ENCODE results near the gene WDR20.

WDR20 gene

DNA sequence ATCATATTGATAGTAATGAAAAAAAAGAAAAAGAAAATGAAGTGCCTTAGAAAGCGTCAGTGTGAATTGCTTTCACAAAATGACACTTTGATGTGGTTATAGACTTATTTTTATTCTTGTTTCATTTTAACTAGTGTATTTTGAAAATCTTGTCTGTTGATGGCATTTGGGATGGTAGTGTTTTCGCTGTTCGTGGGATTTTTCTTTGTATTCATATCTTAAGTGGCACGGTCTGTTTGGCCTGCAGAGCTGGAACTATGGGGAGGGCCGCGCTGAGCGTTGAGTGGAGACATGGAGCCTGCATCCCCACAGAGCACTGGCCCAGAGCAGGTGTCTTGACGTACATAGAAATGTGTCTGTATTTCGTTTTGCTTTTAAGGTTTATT is 61.6 kb downstream of the WDR20 start:
- DNase-seq, result no peak

DNA sequence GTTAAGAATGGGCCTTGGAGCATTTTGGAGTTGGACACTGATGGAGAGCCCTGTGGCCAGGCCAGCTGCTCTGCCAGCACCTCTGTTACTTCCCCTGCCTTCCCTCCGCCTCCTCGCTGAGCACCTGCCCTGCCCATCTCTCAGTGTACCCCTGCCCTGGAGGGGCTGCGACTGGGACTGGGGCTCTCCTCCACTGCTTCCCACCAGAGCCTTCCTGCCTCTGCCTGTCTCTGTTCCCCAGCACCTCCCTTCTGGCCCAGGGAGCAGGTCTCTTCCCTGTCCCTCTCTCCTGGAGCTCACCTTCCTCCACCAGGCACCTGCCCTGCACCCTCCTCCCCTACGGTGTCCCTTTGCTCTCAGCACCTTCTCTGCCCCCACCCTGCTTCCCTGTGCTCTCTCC is 62.1 kb downstream of the WDR20 start:
- no peak for DNase-seq

DNA sequence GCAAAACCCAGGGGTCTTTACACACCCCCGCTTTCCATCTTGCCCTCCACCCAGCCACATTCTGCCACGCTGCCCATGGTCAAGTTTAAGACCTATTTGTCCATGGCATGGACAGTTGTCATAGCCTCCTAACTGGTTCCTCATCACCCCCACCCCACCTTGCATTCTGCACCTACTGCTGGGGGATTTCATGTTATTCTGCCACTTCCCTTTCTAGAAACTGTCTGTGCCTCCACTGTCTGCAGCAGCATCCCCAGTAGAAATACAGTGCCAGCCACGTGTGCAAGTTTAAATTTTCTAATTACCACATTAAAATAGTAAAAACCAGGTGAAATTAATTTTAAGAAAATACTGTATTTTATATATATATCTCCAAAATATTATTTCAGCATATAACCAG is 63.2 kb downstream of the WDR20 start:
- DNase-seq, result no peak

DNA sequence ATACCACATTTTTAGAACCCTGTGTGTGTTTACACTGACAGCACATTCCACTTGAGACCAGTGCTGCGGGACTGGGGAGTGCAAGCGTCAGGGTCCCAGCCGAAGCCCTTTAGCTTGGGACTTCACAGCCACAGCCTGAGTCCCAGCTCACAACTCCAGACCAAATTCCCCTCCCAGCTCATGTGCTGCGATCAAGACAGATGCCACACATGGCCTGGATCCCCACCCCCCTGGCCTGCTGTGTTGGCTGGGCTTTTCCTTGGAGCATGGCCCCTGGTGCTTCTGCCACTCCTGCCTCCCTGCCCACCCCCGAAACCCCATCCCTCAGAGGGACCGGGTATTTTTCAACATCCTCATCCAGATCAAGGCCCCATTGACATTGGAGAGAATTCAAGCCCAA is 63.7 kb downstream of the WDR20 start:
- DNase-seq, result no peak

DNA sequence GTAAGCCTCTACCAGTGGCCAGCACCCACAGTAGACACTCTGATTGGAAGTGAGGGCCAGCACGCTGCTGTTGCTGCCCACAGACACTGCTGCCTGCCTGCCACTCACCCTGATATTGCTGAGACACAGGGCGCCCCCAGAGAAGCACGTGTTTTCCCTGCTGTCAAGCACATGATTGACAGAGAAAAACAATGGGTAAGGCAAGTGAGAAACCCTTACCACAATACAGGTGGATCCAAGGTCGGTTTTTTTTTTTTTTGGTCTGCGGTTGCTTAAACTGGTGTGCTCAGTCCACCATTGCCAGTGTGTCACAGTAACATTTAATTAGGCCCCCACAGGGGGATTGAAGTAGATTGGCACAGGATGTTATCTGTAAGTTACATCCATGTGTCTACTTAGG is 65.9 kb downstream of the WDR20 start:
- no peak for DNase-seq

DNA sequence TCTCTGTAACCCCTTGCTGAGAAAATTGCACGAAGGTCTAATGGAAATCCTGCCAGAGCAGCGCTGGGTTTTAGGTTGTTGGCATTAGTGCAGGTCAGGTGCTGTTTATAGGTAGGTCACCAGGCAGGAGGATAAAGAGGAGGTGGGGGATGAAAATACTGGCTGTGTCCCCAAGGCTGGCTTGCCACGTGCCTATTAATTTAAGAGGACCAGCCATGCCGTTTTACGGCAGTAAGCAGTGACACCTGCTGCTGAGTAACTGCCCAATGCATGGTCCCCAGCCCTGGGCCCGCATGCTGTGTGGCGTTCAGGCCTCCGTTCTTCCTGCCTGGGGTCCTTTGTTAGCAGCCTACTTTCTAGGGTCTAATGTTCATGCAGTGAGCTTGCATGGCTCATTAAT is 67.2 kb downstream of the WDR20 start:
- DNase-seq, result no peak

DNA sequence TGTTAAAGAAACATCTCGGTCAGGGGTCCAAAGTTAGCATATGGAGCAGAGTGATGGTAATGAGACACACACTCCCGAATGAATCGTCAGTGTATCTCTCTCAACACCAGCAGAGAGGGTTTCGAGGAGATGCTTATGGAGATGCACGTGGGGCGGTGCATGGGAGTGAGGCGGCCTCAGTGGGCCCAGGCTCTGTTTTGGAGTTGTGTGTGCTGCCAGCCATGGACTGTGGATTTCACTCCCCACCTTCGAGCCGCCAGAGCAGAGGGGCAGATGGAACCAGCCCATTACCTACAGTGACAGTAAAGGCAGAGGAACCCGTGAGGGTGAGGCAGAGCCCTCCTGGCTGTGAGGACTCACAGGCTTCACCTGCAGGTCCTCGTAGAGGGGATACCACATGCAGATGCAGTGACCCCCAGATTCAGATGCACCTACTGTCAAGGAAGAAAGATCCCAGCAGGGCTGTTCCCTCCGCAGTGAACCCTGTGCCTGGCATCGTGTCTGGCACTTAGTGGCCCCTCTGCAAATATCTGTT is 68.2 kb downstream of the WDR20 start:
- DNase-seq, result no peak

DNA sequence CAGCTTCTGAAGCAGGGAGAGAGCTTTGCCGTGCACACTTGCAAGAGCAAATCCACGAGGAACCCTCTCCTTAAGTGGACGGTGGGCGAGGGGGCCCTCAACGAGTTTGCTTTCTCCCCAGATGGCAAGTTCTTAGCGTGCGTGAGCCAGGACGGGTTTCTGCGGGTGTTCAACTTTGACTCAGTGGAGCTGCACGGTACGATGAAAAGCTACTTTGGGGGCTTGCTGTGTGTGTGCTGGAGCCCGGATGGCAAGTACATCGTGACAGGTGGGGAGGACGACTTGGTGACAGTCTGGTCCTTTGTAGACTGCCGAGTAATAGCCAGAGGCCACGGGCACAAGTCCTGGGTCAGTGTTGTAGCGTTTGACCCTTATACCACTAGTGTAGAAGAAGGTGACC is 69.0 kb downstream of the WDR20 start:
- no peak for DNase-seq

DNA sequence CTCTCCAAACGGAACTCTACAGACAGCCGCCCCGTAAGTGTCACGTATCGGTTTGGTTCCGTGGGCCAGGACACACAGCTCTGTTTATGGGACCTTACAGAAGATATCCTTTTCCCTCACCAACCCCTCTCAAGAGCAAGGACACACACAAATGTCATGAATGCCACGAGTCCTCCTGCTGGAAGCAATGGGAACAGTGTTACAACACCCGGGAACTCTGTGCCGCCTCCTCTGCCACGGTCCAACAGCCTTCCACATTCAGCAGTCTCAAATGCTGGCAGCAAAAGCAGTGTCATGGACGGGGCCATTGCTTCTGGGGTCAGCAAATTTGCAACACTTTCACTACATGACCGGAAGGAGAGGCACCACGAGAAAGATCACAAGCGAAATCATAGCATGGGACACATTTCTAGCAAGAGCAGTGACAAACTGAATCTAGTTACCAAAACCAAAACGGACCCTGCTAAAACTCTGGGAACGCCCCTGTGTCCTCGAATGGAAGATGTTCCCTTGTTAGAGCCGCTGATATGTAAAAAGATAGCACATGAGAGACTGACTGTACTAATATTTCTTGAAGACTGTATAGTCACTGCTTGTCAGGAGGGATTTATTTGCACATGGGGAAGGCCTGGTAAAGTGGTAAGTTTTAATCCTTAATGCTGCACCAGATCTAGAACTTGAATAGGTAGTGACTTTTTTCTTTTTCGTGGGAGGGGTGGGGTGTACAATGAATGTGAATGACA is 69.7 kb downstream of the WDR20 start:
- DNase-seq, result no peak

DNA sequence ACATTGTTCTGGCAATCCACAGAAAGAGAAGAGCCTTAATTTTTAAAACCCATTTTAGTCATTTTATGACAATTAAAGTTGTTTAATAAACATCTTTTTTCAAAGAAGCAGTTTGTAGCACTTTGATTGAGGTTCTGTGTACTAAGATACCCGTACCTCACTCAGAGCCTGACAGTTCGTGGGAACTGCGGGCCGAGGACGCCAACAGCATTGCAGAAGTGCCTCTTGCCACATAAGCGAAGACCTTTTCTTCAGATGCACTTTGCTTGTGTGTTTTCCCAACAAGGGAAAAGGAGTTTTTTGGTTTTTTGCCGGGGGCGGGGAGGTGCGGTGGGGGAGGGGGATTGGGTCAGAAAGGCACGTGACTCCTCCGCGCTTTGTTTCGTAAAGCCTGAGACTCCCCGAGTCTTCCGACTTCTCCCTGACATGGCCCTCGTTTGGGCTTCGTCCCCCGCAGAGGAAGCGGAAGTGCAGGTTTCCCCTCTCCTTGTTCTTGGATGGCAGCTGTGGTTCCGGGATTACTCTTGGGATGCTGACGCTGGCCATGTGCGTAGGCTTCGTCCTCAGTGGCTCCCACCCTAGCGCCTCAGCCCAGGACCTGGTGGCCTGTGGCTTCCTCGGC is 70.8 kb downstream of the WDR20 start:
- no peak for DNase-seq

DNA sequence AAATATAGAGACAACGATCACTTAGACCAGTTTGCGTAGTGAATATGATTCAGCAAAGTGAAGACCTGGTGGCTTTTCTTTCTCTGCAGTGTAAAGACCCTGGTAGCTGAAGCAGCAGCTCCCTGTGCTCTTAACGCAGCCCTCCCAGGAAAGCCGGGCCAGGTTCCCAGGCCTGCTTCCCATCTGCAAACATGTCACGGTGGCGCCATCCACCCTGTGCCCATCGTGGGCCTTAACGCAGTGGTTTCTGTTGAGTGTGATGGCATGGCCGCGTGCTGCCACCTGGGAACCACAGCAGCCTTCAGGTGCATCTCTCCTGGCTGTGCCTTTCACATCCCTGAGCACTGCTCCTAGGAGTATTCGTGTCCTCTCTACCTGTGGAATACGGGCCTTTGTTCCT is 71.5 kb downstream of the WDR20 start:
- DNase-seq, result no peak

DNA sequence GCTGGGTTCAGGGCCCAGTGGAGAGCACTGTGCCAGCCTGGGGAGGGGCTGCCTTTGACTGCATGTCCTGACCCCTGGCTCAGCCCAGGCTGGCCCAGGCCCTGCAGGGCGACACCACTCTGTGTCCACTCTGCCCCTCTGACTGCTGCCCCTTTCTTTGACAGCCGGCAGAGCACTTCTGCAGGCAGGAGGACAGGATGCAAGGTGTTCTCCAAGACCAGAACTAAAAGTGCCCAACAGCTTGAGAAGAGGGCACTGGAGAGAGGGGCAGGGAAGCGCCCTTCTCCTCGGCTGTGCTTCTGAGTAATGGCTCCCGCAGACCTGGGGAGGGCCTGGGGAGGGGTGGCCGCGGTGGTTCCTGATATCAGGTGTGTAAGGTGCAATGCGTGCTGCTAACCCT is 72.7 kb downstream of the WDR20 start:
- DNase-seq, result no peak

DNA sequence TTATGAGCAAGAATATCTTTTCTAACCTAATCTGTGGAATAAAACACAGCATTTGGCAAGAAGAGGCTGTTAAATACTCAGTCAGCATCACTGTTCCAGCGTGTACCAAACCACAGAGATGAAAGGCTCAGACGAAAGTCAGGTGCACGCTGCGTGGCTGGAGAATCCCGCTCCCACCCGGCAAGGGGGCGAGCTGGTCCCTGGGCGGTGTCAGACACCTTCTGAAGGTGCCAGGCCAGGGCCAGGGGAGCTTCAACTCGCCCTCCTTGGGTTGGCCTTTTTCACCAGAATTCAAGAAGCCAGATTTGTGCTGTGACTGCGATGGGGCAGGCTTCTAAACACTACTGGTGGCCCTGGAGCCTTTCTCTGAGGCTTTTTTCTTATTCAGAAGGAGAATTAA is 73.1 kb downstream of the WDR20 start:
- DNase-seq, result no peak

DNA sequence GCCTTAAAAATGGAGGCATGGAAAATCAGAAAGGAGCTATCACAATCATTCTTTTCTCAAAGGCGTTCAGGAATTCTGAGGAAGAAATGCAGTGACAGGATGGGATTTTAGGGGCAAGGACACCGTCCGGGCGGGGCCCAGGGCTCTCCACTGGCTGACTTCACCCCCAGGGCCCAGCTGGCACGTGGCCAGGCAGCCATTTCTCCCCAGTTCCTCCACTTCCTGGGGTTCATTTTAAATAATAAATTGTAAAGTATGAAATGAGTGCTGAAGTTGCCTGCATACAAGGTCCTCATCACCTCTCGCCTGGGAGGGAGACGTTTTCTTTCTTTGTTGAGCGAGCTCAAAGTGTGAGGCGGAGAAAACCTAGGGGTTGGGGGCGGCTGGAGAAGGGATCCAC is 73.8 kb downstream of the WDR20 start:
- DNase-seq, result no peak

DNA sequence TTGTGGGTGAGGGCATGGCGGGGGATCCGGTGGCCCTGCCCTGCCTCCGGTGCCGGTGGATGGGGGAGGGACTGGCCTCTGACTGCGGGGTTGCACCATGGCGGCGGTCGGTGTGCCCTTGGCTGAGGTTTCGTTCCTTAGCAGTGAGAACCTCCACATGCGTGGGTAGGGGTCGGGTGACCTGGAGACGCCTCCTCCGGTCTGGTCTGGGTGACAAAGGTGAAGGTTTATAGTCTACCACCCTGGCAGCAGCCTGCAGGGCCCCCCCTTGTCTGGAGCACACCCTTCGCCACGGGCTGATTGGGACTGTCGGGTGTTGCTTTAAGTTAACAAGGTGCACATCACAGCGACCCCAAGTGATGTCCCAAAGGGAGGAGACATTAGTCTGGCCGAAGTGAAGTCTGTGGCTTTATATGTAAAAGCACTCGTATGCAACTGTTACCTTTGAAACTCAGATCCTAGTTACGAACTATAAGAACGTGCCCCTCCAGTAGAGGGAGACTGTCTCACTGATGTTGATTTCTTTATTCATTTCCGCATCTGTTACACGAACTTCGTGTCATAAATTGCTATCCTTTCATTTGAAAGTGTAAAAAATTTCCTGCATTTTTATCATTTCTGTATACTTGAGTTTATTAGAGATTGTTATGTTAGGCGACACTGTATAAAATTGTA is 74.4 kb downstream of the WDR20 start:
- DNase-seq, result peak; percentile 38

DNA sequence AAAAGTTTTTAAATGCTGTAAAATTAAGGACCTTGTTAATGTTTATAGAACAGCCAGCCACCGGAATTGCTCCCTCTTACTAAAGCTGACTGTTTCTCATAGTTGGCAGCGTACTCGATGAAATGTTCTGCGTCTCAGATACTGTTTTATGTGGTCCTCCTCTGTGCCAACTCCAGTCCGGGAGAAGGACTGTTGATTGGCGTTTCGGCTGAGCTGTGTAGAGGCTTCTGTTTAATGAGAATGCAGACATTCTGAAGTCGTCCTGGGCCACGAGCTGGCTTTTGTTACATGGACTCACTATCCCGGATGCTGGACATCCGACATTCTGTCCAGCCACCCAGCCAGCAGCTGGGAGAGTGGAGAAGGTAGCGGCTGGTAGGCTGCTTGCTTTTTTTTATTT is 75.4 kb downstream of the WDR20 start:
- DNase-seq, result no peak

DNA sequence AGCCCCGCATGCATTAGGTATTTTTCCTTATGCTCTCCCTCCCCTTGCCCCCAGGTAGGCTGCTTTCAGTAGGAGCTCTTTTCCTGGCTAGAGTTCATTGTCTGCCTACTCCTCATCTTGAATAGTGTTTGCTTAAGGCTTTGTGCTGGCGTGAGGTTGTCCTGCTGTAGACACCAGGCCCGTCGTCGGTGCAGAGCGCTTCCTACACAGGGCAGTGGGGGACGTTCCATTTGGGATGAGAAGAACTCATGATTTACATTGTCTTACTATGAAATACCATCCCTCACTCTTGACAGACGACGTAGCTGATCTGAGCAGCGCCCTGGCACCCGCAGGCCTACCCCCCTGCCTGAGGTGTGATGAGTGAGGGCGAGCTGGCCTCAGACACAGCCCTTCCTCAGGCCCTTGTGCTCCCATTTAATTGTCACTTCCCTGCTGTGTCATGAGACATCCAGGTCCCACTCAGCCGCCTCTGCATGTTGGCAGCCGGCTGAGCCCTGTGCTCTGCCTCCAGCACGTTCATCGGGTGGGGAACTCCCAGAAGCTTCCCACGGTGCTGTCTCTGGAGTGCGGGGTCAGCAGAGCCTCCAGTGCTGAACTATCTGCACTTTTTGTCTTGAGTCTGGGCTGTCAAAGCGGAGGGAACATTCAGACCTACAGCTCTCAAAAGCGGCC is 76.0 kb downstream of the WDR20 start:
- no peak for DNase-seq

DNA sequence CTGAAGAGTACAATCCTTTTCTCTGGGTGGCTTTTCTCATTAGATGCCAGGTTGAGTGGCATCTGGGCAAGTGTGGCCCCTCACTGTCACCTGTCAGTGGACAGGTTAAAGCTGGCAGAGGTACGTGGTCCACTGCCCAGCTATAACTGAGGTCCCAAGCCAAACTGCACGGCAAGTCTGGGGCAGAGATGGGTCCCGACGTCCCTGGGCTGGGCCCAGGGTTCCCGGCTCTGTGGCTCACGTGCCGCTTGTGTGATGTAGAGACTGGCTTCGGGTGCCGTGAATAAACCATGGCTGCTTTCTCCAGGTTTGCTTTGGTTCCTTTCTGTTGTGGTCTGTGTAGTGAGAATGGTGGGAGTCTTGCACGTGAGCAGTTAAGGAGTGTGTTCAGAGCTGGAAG is 77.7 kb downstream of the WDR20 start:
- DNase-seq, result no peak

DNA sequence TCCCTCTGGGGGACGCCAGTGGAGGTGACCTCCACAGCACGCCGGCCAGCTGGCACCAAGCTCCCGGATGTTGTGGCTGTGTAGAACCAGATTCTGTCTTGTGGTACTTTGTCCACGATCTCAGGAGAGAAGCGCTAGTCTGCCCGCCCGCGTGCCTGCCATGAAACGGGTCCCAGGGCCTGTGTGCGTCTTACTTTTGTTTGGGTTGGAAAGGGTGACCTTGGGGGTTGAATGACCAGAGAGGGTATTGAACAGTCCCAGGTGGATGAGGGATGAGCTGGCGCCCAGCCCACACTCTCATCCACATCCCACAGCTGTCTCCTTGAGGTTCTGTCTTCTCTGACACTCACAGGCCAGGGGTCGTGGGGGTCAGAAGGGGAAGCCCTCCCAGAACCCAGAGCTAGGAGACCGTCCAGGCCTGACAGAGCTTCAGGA is 78.3 kb downstream of the WDR20 start:
- no peak for DNase-seq

DNA sequence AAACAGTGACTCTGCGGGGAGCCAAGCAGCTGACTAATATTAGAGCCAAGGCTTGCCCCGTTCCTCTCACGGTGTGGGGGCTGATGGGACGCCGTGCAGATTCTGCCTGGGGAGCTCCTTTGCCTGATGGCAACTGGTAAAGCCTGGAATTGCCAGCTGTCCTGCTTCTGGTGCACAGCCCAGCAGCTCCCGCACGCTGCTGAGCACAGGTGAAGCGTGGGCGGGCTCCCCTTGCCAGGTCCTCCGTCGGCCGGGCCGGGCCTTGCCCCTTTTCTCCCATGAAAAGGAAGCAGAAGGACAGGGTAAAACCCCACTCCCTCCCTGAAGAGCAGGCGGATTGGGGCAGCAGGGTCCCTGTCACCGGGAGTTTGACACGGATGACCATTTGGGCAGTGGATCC is 79.0 kb downstream of the WDR20 start:
- no peak for DNase-seq

DNA sequence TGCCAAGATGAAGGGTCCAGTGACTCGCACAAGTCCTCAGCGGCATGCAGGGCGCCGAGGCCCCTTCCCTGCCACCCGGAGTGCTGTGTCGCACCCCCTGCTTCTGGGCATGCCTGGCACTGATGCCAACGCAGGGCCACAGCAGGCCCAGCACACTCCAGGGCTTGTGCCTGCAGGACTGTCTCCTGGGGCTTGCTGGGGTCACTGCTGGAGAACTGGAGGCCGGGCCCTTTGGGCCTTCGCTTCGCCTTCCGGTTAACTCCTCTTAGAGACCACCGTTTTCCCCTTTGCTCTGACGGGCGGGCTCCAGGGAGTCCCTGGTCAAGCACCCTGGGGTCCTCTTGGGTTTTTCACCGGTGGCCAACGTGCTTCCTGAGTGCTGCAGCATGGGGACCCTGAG is 79.6 kb downstream of the WDR20 start:
- no peak for DNase-seq

DNA sequence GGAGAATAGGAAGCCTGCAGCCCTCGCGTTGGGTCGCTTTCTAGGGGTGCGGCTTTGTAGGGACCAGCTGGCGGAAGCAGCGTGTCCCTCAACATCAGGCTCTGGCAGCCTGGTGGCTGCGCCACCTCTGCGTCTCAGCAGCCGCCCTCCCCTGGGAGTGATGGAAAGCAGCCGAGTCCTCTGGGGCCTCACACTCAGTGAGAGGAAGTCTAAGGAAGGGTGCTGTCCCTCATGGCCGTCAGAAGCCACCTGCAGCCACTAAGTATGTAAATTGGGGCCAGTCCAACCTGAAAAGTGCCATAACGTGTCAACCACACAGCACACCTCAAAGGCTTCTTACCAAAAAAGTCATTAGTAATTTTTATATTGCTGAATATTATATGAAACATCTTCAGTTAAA is 80.3 kb downstream of the WDR20 start:
- no peak for DNase-seq

DNA sequence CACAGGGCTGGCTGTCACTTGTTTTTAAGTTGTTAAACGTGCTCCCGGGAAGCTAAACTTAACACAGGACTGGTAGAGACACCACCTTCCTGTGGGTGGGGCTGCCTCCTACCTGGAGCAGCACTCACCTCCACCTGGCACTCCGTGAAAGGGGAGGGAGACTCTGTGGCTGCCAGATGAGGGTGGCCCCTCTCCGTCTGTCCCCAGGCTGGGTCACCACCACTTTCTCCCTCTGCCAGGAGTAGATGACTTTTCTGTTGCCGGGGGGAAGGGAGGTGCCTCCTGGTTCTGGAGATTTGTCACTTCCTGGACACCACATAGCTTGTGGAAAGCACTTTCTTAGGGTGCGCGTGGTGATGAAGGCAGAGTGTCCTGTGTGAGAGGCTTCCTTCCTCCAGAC is 81.3 kb downstream of the WDR20 start:
- DNase-seq, result no peak
